A673 (cell line): ENCODE results near the gene UMAD1.

Experiments
- CTCF ChIP-seq: fragments of 300-800, 200-600 bp; sonication (generic); conservative IDR thresholded peaks from 2 replicates; pipeline ENCODE4 v1.5.1; 2017; ENCODE audit warnings: low read depth, mild to moderate bottlenecking, antibody characterized with exemption, low read length, moderate library complexity, mixed read lengths
- EZH2 ChIP-seq: fragments of 200-600 bp; sonication (generic); IDR thresholded peaks from 2 replicates; pipeline ENCODE4 v1.6.1; 2017; ENCODE audit warnings: borderline replicate concordance, low read depth, mild to moderate bottlenecking, mixed read lengths, antibody characterized with exemption, low read length; ENCODE audit not compliant: poor library complexity, severe bottlenecking

DNA sequence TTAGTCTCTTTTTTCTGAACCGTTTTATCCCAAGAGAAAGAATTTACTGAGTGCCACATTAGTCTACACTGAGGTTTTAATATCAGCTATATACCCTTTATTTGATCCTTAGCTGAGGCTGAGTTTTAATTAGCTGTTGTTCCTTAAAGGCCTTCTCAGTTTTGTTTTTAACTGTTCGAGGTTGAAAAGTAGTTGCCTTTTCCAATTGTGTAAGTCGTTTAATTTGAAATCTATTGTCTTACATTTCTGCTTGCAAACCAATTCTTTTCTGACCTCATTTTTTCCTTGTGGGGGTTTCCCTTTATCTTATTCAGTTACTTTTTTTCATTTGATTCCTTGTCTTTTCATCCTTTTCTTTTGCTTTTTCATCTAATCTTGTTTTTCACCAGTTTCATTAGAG lies 30.8 kb downstream of the UMAD1 start:
- TF ChIP-seq CTCF: no peak
- TF ChIP-seq EZH2: no peak
